HL-60 (cell line): ENCODE measurements around the gene BECN2.

Experiments
- DNase-seq, 2 experiments: peaks; one replicate each; pipeline ENCODE4 v3.0.0-alpha.2; 2010 to 2020; ENCODE audit warnings: low read depth in 1 of 2, low spot score in 1 of 2
- H3K27ac ChIP-seq: fragments of 250-450 bp; sonication (Bioruptor Pico); replicated peaks from 2 replicates; pipeline ENCODE4 v1.5.1; 2020; ENCODE audit warnings: mild to moderate bottlenecking, moderate library complexity
- H3K27me3 ChIP-seq: fragments of 250-450 bp; sonication (Bioruptor Pico); 2 replicates; pipeline ENCODE4 v1.5.1; 2021; ENCODE audit warnings: mild to moderate bottlenecking, moderate library complexity; ENCODE audit not compliant: insufficient read depth, poor library complexity, severe bottlenecking
- H3K4me3 ChIP-seq: replicated peaks from 2 replicates; pipeline ENCODE4 v1.5.1; 2011; ENCODE audit warnings: mild to moderate bottlenecking, control low read depth, low read length; ENCODE audit not compliant: insufficient read depth
- CTCF ChIP-seq: IDR thresholded peaks from one replicate; pipeline ENCODE4 v1.5.1; 2011; ENCODE audit warnings: low read length, control low read depth, inconsistent platforms; ENCODE audit not compliant: insufficient read depth
- GABPA ChIP-seq: IDR thresholded peaks from 2 replicates; pipeline ENCODE4 v1.6.1; 2012; ENCODE audit warnings: low read depth
- POLR2AphosphoS5 ChIP-seq: IDR thresholded peaks from 2 replicates; pipeline ENCODE4 v1.6.1; 2012; ENCODE audit warnings: low read depth
- SPI1 ChIP-seq: IDR thresholded peaks from 2 replicates; pipeline ENCODE4 v1.6.1; 2012; ENCODE audit warnings: low read depth, mild to moderate bottlenecking, borderline replicate concordance
- TF ChIP-seq, protein P1 (sequence below): IDR thresholded peaks from 2 replicates; pipeline ENCODE4 v1.6.1; 2012; ENCODE audit warnings: low read depth; ENCODE audit not compliant: insufficient replicate concordance

The BECN2 gene

GRCh38 chr1:242002510-242002909 lies 44.9 kb downstream of the BECN2 start:
- DNase-seq, result no peak
- TF ChIP-seq POLR2AphosphoS5, result no peak
- TF ChIP-seq SPI1, result no peak
- TF ChIP-seq GABPA, result no peak
- TF ChIP-seq CTCF, result no peak
- TF ChIP-seq, protein P1, sequence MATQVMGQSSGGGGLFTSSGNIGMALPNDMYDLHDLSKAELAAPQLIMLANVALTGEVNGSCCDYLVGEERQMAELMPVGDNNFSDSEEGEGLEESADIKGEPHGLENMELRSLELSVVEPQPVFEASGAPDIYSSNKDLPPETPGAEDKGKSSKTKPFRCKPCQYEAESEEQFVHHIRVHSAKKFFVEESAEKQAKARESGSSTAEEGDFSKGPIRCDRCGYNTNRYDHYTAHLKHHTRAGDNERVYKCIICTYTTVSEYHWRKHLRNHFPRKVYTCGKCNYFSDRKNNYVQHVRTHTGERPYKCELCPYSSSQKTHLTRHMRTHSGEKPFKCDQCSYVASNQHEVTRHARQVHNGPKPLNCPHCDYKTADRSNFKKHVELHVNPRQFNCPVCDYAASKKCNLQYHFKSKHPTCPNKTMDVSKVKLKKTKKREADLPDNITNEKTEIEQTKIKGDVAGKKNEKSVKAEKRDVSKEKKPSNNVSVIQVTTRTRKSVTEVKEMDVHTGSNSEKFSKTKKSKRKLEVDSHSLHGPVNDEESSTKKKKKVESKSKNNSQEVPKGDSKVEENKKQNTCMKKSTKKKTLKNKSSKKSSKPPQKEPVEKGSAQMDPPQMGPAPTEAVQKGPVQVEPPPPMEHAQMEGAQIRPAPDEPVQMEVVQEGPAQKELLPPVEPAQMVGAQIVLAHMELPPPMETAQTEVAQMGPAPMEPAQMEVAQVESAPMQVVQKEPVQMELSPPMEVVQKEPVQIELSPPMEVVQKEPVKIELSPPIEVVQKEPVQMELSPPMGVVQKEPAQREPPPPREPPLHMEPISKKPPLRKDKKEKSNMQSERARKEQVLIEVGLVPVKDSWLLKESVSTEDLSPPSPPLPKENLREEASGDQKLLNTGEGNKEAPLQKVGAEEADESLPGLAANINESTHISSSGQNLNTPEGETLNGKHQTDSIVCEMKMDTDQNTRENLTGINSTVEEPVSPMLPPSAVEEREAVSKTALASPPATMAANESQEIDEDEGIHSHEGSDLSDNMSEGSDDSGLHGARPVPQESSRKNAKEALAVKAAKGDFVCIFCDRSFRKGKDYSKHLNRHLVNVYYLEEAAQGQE, result no peak
- Histone ChIP-seq H3K27me3 (no peaks in the 10 kb centered on the region), H3K27ac (no peak overlapping the region), H3K4me3 (no peak overlapping the region)

DNA sequence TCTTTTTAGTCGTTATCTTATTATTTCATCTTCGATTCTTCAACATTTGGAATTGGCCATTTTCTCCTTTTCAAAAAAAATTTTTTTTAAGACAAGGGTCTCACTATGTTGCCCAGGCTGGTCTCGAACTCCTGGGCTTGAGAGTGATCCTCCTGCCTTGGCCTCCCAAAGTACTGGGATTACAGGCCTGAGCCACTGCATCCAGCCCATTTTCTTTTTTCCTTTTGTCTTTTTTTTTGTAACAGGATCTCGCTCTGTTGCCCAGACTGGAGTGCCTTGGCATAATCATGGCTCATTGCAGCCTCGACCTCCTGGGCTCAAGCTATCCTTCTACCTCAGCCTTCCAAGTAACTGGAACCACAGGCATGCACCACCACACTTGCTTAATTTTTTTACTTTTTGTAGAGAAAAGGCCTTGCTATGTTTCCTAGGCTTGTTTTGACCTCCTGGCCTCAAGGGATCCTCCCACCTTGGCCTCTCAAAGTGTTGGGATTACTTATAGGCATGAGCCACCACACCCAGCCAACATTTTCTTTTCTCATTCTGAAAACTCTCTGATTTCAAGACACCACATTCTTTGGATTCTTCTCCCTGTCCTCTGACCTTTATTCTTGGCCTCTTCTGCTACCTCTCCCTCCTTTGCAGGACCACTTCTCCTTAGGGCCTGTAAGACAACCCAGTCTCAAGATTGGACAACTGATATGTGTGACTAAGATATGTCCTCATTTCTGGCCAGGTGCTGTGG lies 47.4 kb downstream of the BECN2 start:
- TF ChIP-seq SPI1, result no peak
- no peak for TF ChIP-seq POLR2AphosphoS5
- TF ChIP-seq, protein P1, result no peak
- TF ChIP-seq GABPA, result no peak
- TF ChIP-seq CTCF, result no peak
- no peak for DNase-seq
- Histone ChIP-seq H3K27me3 (no peaks in the 10 kb centered on the region), H3K4me3 (no peak overlapping the region), H3K27ac (no peak overlapping the region)

GRCh38 chr1:242005866-242006535 lies 48.4 kb downstream of the BECN2 start:
- no peak for DNase-seq
- Histone ChIP-seq H3K27ac (no peak overlapping the region), H3K4me3 (no peak overlapping the region), H3K27me3 (no peaks in the 10 kb centered on the region)
- no peak for TF ChIP-seq POLR2AphosphoS5
- no peak for TF ChIP-seq SPI1
- TF ChIP-seq GABPA, result no peak
- TF ChIP-seq, protein P1, result no peak
- no peak for TF ChIP-seq CTCF
